PFSK-1 (cell line): ENCODE results near the gene NCBP2L. TPM values are rescaled to one million over a fixed set of nuclear protein-coding genes. Genes with fewer than 3 reads are reported as not detected.

Source experiments
- FOXP2 ChIP-seq: optimal IDR thresholded peaks from 2 replicates; pipeline ENCODE3; 2011; ENCODE audit warnings: borderline replicate concordance, control low read depth, inconsistent platforms; ENCODE audit not compliant: insufficient read depth; ENCODE audit errors: extremely low read length, extremely low read depth
- POLR2AphosphoS5 ChIP-seq: IDR thresholded peaks from 2 replicates; pipeline ENCODE4 v1.6.1; 2012; ENCODE audit warnings: low read depth, mild to moderate bottlenecking, control low read depth, low read length, moderate library complexity
- SIN3A ChIP-seq: IDR thresholded peaks from 2 replicates; pipeline ENCODE4 v1.6.1; 2012; ENCODE audit warnings: mild to moderate bottlenecking, low read length, moderate library complexity, borderline replicate concordance; ENCODE audit not compliant: insufficient read depth
- TAF1 ChIP-seq: IDR thresholded peaks from 2 replicates; pipeline ENCODE4 v1.6.1; 2012; ENCODE audit warnings: low read length, control low read depth, borderline replicate concordance; ENCODE audit not compliant: insufficient read depth
- polyA plus RNA-seq: library from polyadenylated mRNA; unstranded; fragments of >200 nt; gene quantifications from one replicate; pipeline ENCODE4 v1.2.1, GENCODE V29; 2012; ENCODE audit warnings: low read depth, missing spikeins; ENCODE audit not compliant: insufficient read length
- TF ChIP-seq, protein P1 (sequence below), 2 experiments: IDR thresholded peaks; 2 replicates each; pipeline versions ENCODE4 v1.6.1 to v1.8.0; 2011 to 2012; ENCODE audit warnings: low read depth in 2 of 2, low read length in 2 of 2, control low read depth in 1 of 2, inconsistent platforms in 1 of 2, mild to moderate bottlenecking in 1 of 2, moderate library complexity in 1 of 2; ENCODE audit not compliant: insufficient read depth in 1 of 2

Gene NCBP2L
- polyA plus RNA-seq, result not detected

DNA sequence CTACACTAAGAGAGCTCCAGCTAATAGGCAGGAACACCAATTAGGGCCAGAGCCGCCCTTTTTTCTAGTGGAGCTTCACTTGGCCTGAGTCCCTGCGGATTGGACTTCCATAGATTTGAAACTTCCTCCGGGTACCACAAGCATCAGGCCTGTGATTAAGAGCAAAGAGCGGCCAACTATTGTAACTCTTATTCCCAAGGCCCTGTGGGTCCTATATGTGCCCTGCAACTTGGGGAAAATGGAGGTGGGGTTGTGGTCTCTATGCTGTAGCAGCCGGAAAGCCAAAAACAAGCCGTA lies at the start of gene NCBP2L:
NCBP2L (plus strand) TSS at position 198 of the 297 bp plus-strand sequence. CDS start 16,488 bp downstream, outside the sequence.
- TF ChIP-seq, protein P1, sequence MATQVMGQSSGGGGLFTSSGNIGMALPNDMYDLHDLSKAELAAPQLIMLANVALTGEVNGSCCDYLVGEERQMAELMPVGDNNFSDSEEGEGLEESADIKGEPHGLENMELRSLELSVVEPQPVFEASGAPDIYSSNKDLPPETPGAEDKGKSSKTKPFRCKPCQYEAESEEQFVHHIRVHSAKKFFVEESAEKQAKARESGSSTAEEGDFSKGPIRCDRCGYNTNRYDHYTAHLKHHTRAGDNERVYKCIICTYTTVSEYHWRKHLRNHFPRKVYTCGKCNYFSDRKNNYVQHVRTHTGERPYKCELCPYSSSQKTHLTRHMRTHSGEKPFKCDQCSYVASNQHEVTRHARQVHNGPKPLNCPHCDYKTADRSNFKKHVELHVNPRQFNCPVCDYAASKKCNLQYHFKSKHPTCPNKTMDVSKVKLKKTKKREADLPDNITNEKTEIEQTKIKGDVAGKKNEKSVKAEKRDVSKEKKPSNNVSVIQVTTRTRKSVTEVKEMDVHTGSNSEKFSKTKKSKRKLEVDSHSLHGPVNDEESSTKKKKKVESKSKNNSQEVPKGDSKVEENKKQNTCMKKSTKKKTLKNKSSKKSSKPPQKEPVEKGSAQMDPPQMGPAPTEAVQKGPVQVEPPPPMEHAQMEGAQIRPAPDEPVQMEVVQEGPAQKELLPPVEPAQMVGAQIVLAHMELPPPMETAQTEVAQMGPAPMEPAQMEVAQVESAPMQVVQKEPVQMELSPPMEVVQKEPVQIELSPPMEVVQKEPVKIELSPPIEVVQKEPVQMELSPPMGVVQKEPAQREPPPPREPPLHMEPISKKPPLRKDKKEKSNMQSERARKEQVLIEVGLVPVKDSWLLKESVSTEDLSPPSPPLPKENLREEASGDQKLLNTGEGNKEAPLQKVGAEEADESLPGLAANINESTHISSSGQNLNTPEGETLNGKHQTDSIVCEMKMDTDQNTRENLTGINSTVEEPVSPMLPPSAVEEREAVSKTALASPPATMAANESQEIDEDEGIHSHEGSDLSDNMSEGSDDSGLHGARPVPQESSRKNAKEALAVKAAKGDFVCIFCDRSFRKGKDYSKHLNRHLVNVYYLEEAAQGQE (IDR thresholded peaks at IDR 0.05; ENCODE audit: insufficient read depth in 1 of 2, low read depth in 2 of 2, low read length in 2 of 2), result no peak
- TF ChIP-seq TAF1 (no peak), FOXP2 (no peak), SIN3A (no peak), POLR2AphosphoS5 (no peak)

DNA sequence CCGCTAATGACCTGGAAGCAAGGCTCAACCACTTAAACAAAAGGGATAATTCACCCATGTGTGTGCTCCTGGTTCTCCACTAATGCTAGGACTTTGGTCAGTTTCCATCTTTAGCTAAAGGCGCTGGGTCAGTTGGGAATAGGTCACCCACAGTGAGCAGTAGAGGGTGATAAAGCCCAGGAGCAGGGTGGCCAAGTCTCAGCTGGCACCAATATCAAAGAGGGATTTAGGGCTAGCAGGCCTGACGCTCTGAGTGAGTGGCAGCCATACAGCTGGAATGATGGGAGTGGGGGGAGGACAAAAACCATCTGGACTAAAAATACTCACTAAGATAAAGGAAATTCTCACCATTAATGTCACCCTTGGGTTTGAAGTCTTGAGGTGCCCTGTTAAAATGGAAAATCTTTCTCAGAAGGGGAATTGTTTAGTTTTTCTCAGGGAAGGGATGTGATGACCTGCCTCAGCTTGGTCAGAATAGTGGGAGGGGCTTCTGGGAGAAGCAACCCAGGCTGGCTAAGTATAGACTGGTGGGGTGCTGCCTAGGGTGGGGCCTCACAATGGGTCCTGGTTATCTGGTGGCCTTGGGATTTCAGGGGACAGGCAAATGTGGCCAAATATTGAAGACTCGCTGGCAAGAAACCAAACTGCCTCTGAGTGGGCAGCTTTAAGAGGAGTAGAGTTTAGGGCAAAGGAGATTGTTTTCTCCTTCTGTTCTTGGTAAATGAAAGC lies 49.0 kb upstream of the NCBP2L start:
- TF ChIP-seq POLR2AphosphoS5, result no peak
- no peak for TF ChIP-seq FOXP2
- TF ChIP-seq, protein P1 (IDR thresholded peaks at IDR 0.05; ENCODE audit: insufficient read depth in 1 of 2, low read depth in 2 of 2, low read length in 2 of 2), result no peak
- TF ChIP-seq SIN3A, result no peak
- no peak for TF ChIP-seq TAF1

DNA sequence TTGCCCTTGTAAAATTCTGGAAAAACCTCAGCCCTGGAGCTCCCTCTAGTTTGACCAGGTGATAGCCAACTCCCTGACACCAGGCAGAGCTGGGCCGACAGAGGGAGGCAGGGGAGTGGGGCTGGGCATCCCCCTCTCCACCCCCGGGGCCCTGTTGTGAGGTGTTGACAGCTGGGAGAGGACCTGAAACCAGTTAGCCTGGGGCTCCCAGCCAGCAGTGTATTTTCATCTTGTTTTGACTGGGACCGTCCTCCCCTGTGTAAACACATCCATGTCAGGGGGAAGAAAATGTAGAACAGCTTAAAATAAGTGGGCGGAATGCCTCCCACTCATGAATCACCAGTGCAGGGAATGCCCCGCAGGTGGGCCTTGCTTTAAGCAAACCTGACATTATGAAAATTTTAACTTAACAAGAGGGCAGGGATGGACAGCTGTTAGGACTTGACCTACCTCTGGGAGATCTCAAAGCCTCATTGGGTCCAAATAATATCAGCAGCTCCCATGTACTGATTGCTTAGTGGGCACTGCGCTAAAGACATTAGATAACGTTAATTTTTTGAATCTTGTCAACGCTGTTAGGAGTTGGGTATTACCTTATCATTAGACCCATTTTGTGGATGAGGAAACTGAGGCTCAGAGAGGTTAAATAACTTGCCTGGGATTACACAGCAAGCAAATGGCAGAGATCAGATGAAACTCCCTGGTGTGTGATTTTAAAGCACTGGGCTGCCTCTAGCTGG lies 47.8 kb upstream of the NCBP2L start:
- no peak for TF ChIP-seq POLR2AphosphoS5
- peak; percentile 81 for TF ChIP-seq FOXP2
- no peak for TF ChIP-seq SIN3A
- TF ChIP-seq, protein P1 (IDR thresholded peaks at IDR 0.05; ENCODE audit: insufficient read depth in 1 of 2, low read depth in 2 of 2, low read length in 2 of 2), result no peak

DNA sequence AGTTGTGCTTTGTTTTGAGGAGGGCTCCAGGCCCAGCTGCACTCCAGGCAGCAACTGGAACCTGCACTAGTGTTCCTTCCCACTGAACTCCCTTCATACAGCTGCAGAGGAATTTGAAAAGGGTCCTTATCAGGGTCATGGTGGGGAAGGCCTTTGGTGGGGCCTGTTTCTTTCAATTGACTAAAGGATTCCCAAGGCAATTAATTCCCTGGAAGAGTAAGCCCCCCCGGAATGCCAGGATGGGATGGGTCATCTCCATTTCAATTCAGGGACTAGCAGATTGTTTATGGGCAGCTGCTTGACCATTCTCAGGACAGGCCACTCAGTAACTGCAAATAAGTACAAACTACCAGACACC lies 47.3 kb upstream of the NCBP2L start:
- TF ChIP-seq SIN3A, result no peak
- no peak for TF ChIP-seq FOXP2
- TF ChIP-seq TAF1, result no peak
- TF ChIP-seq, protein P1 (IDR thresholded peaks at IDR 0.05; ENCODE audit: insufficient read depth in 1 of 2, low read depth in 2 of 2, low read length in 2 of 2), result no peak
- no peak for TF ChIP-seq POLR2AphosphoS5
